PC-9 (cell line): ENCODE results near the gene CSNK1D. TPM values are rescaled to one million over a fixed set of nuclear protein-coding genes. Genes with fewer than 3 reads are reported as not detected.

ENCODE experiments used
- BruUV-seq: library from RNA; stranded (reverse); fragments of 400-500 nt; replicated peaks from 2 replicates; lab custom pipeline; 2021; lab: Mats Ljungman, UMichigan
- CTCF ChIA-PET: fragments of 300-600 bp; sonication (Branson Sonifier 250); formaldehyde crosslinking; loops from one replicate; lab custom pipeline; 2022; ENCODE audit warnings: antibody characterized with exemption; lab: Charles Lee
- POLR2A ChIA-PET: fragments of 300-600 bp; sonication (Branson Sonifier 250); formaldehyde crosslinking; loops from one replicate; lab custom pipeline; 2022; ENCODE audit warnings: antibody characterized with exemption; ENCODE audit not compliant: unreplicated experiment; lab: Charles Lee
- DNase-seq, 2 experiments: peaks; one replicate each; pipeline versions ENCODE4 v3.0.0 to v3.0.0-alpha.2; 2015 to 2022; ENCODE audit warnings: mixed read lengths in 1 of 2
- H2AFZ ChIP-seq: fragments of 200-600 bp; sonication (generic); 2 replicates; pipeline ENCODE4 v1.8.1; 2017; ENCODE audit warnings: antibody characterized with exemption
- H3F3A ChIP-seq: fragments of 200-600 bp; sonication (generic); 2 replicates; pipeline ENCODE4 v1.8.1; 2017; ENCODE audit warnings: antibody characterized with exemption, mild to moderate bottlenecking, low read depth; ENCODE audit not compliant: insufficient read depth
- H3K27ac ChIP-seq: fragments of 200-600 bp; sonication (generic); 2 replicates; pipeline ENCODE4 v1.6.1; 2016; ENCODE audit warnings: mixed run types
- H3K27me3 ChIP-seq: fragments of 200-600 bp; sonication (generic); 2 replicates; pipeline ENCODE4 v1.6.1; 2016; ENCODE audit warnings: low read depth, mixed run types; ENCODE audit not compliant: insufficient read depth
- H3K36me3 ChIP-seq: fragments of 200-600 bp; sonication (generic); 2 replicates; pipeline ENCODE4 v1.6.1; 2016; ENCODE audit warnings: low read depth, mixed run types
- H3K4me1 ChIP-seq: fragments of 200-600 bp; sonication (generic); replicated peaks from 2 replicates; pipeline ENCODE4 v1.6.1; 2016; ENCODE audit warnings: mixed run types; ENCODE audit not compliant: insufficient read depth
- H3K4me2 ChIP-seq: fragments of 200-600 bp; sonication (generic); 2 replicates; pipeline ENCODE4 v1.6.1; 2017; ENCODE audit warnings: mixed run types
- H3K4me3 ChIP-seq: fragments of 200-600 bp; sonication (generic); 2 replicates; pipeline ENCODE4 v1.6.1; 2016; ENCODE audit warnings: mixed run types
- H3K79me2 ChIP-seq: fragments of 200-600 bp; sonication (generic); 2 replicates; pipeline ENCODE4 v1.6.1; 2017; ENCODE audit warnings: low read depth, mixed run types
- H3K9me2 ChIP-seq: fragments of 200-600 bp; sonication (generic); 2 replicates; pipeline ENCODE4 v1.8.1; 2017; ENCODE audit warnings: mild to moderate bottlenecking; ENCODE audit not compliant: insufficient read depth
- H3K9me3 ChIP-seq: fragments of 200-600 bp; sonication (generic); 2 replicates; pipeline ENCODE4 v1.8.1; 2016; ENCODE audit warnings: low read depth; ENCODE audit not compliant: insufficient read depth
- H4K20me1 ChIP-seq: fragments of 200-600 bp; sonication (generic); 2 replicates; pipeline ENCODE4 v1.8.1; 2017; ENCODE audit not compliant: insufficient read depth
- EZH2 ChIP-seq: fragments of 200-600 bp; sonication (generic); IDR thresholded peaks from 2 replicates; pipeline ENCODE4 v1.8.0; 2017; ENCODE audit warnings: antibody characterized with exemption, low read depth
- intact Hi-C: fragments of 100-400 bp; cut with micrococcal nuclease; formaldehyde crosslinking; loops from one replicate; pipeline ENCODE4 v1.10.0; 2022; ENCODE audit not compliant: unreplicated experiment
- total RNA-seq: library from RNA; stranded (reverse); gene quantifications from 2 replicates; pipeline ENCODE4 v1.2.3, GENCODE V29; 2021
- TF ChIP-seq, protein P1 (sequence below): fragments of 200-600 bp; sonication (generic); conservative IDR thresholded peaks from 2 replicates; pipeline ENCODE4 v1.6.1; 2017; ENCODE audit warnings: mixed run types, antibody characterized with exemption, mild to moderate bottlenecking, moderate library complexity

CSNK1D gene
- total RNA-seq, 1 experiment from 2014 or later = 181 TPM

DNA sequence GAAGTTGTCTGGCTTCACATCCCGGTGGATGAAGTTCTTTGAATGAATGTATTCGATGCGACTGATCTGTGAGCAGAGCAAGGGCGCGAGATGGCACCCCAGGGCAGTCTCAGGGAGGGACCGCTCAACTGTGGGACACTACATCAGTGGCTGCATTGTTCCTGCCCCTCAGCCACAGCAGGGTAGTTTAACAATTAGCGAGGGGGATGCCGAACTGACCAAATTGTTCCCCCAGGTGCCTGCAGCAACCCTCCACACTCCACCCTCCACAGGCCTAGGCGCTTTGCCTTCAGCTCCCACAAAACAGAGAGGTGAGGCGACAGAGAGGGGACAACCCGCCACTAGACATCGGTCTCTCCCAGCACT is 20.3 kb downstream of the CSNK1D start:
- CTCF ChIA-PET = no interaction called here
- TF ChIP-seq EZH2 = no peak
- TF ChIP-seq, protein P1, sequence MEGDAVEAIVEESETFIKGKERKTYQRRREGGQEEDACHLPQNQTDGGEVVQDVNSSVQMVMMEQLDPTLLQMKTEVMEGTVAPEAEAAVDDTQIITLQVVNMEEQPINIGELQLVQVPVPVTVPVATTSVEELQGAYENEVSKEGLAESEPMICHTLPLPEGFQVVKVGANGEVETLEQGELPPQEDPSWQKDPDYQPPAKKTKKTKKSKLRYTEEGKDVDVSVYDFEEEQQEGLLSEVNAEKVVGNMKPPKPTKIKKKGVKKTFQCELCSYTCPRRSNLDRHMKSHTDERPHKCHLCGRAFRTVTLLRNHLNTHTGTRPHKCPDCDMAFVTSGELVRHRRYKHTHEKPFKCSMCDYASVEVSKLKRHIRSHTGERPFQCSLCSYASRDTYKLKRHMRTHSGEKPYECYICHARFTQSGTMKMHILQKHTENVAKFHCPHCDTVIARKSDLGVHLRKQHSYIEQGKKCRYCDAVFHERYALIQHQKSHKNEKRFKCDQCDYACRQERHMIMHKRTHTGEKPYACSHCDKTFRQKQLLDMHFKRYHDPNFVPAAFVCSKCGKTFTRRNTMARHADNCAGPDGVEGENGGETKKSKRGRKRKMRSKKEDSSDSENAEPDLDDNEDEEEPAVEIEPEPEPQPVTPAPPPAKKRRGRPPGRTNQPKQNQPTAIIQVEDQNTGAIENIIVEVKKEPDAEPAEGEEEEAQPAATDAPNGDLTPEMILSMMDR = no peak
- no peak overlapping the region for H3K27ac ChIP-seq
- no peak for DNase-seq
- peaks cover 9% of the 10 kb centered on the region; the same call in 1 of the 2 replicates for H3K36me3 ChIP-seq
- peaks cover 73% of the 10 kb centered on the region for H4K20me1 ChIP-seq
- H3K4me1 ChIP-seq = peaks cover 2% of the 10 kb centered on the region
- H3K79me2 ChIP-seq = peaks cover 46% of the 10 kb centered on the region
- no peak overlapping the region for H3K4me3 ChIP-seq
- BruUV-seq = no TSS peak
- H3K27me3 ChIP-seq = no peaks in the 10 kb centered on the region
- POLR2A ChIA-PET = no interaction called here
- no peaks in the 10 kb centered on the region for H3K9me2 ChIP-seq
- intact Hi-C loops = no loop called here
- H2AFZ ChIP-seq = no peak overlapping the region
- no peaks in the 10 kb centered on the region for H3K9me3 ChIP-seq
- no peak overlapping the region for H3K4me2 ChIP-seq
- H3F3A ChIP-seq = peaks cover 30% of the 10 kb centered on the region

DNA sequence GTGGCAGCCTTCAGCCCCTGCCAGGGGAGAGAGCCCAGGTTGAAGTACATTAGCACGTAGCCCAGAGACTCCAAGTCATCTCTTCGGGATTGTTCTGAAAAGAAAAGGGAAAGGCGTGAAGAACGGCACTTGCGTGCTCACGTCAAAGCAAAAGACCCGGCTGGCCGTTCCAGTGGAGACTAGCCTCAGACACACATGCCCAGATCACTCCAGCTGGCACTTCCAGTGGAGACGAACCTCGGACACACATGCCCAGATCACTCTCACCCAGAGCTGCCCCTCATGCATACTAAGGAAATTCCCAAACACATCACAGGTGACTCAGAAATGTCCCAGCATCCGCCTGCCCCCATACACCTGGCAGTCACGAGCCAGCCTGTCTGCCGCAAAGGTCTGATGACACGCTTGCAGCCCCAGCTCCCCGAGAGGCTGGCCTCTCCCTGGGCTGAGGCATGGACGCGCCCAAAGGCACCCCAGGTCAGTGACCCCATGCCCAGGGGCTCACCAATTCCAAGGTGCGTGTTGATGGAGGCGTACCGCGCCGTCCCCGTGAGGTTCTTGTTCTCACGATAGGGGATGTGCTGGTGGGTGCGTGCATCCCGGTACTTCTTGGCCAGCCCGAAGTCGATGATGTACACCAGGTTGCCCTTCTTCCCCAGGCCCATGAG is 20.9 kb downstream of the CSNK1D start:
- peaks cover 45% of the 10 kb centered on the region for H3K79me2 ChIP-seq
- H3K27me3 ChIP-seq = no peaks in the 10 kb centered on the region
- CTCF ChIA-PET = no interaction called here
- BruUV-seq = no TSS peak
- POLR2A ChIA-PET = no interaction called here
- H3K4me3 ChIP-seq = no peak overlapping the region
- peaks cover 9% of the 10 kb centered on the region; the same call in 1 of the 2 replicates for H3K36me3 ChIP-seq
- no peak overlapping the region for H3K4me2 ChIP-seq
- H2AFZ ChIP-seq = no peak overlapping the region
- peaks cover 78% of the 10 kb centered on the region for H4K20me1 ChIP-seq
- TF ChIP-seq, protein P1 = no peak
- TF ChIP-seq EZH2 = no peak
- H3K27ac ChIP-seq = no peak overlapping the region
- H3F3A ChIP-seq = peaks cover 35% of the 10 kb centered on the region
- DNase-seq = no peak
- no peaks in the 10 kb centered on the region for H3K9me3 ChIP-seq
- H3K9me2 ChIP-seq = no peaks in the 10 kb centered on the region
- peaks cover 7% of the 10 kb centered on the region for H3K4me1 ChIP-seq
- intact Hi-C loops = no loop called here

DNA sequence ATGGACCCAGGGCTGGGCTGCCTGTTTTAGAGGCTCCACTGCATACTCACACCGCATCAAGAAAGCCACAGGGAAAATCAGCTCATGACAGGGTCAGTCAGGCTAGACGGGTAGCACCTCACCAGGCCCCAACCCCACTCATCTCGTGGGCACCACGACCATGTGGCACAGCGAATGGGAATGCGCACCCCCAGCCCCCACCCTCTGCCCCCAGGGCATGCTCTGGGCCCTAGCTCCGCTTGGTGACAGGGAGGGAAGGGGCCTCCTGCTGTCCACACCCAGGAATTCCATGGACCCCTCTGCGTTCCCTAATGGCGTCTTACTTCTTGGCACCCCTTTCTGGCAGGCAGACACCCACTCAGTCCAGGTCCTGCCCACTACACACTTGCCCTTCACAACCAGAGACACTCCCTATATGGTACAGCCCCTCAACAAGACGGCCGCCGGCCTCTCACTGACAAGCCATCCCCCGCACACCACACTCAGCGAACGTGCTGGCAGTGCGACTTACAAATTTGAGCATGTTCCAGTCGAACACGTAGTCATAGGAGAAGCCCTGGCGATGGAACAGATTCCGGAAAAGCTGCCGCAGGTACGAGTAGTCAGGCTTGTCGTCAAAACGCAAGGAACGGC is 22.5 kb downstream of the CSNK1D start:
- no TSS peak for BruUV-seq
- ChIA-PET POLR2A (no interaction called here), CTCF (no interaction called here)
- no peak overlapping the region for H2AFZ ChIP-seq
- H3K27ac ChIP-seq = no peak overlapping the region
- no peaks in the 10 kb centered on the region for H3K9me2 ChIP-seq
- peaks cover 30% of the 10 kb centered on the region for H3K79me2 ChIP-seq
- H3K4me3 ChIP-seq = no peak overlapping the region
- peaks cover 24% of the 10 kb centered on the region for H3K4me1 ChIP-seq
- peaks cover 80% of the 10 kb centered on the region for H4K20me1 ChIP-seq
- peaks cover 8% of the 10 kb centered on the region; the same call in 1 of the 2 replicates for H3K36me3 ChIP-seq
- TF ChIP-seq EZH2 = no peak
- TF ChIP-seq, protein P1 = no peak
- no peaks in the 10 kb centered on the region for H3K9me3 ChIP-seq
- DNase-seq = no peak
- H3K27me3 ChIP-seq = no peaks in the 10 kb centered on the region
- intact Hi-C loops = no loop called here
- peaks cover 49% of the 10 kb centered on the region for H3F3A ChIP-seq
- no peak overlapping the region for H3K4me2 ChIP-seq
